Endothelial cell (in vitro differentiated cells): Measurements from ENCODE around the gene DDX27. TPM values are rescaled to one million over a fixed set of nuclear protein-coding genes. Genes with fewer than 3 reads are reported as not detected.

Experiments
- DNase-seq: peaks from one replicate; pipeline ENCODE4 v3.0.0; 2021; ENCODE audit warnings: low spot score
- H3K27ac Mint-ChIP-seq: one replicate; pipeline ENCODE4 v1.8.0; 2021; ENCODE audit warnings: mixed read lengths, inconsistent platforms; ENCODE audit not compliant: unreplicated experiment
- H3K27me3 Mint-ChIP-seq: one replicate; pipeline ENCODE4 v1.8.0; 2021; ENCODE audit warnings: mild to moderate bottlenecking, moderate library complexity, mixed read lengths, inconsistent platforms; ENCODE audit not compliant: unreplicated experiment
- H3K36me3 Mint-ChIP-seq: one replicate; pipeline ENCODE4 v1.8.0; 2021; ENCODE audit warnings: mild to moderate bottlenecking, low read depth, mixed read lengths, inconsistent platforms; ENCODE audit not compliant: unreplicated experiment
- H3K4me1 Mint-ChIP-seq: one replicate; pipeline ENCODE4 v1.8.0; 2021; ENCODE audit warnings: mild to moderate bottlenecking, mixed read lengths, inconsistent platforms; ENCODE audit not compliant: unreplicated experiment
- H3K4me3 Mint-ChIP-seq: one replicate; pipeline ENCODE4 v1.8.0; 2021; ENCODE audit warnings: mild to moderate bottlenecking, mixed read lengths, inconsistent platforms; ENCODE audit not compliant: unreplicated experiment
- H3K9me3 Mint-ChIP-seq: one replicate; pipeline ENCODE4 v1.8.0; 2021; ENCODE audit warnings: mixed read lengths, inconsistent platforms; ENCODE audit not compliant: unreplicated experiment
- total RNA-seq: library from RNA; stranded (reverse); fragmentation: NEBNext Ultra II Directional; extraction: Animal tissue kit (Norgen Biotek cat#: 25700); gene quantifications from one replicate; pipeline ENCODE4 v1.2.1, GENCODE V29; 2021; ENCODE audit not compliant: unreplicated experiment
- TF ChIP-seq, protein P1 (sequence below): fragments of 200-600 bp; sonication (generic); IDR thresholded peaks from one replicate; pipeline ENCODE4 v1.5.0; 2021; ENCODE audit warnings: antibody characterized with exemption; ENCODE audit not compliant: unreplicated experiment

DDX27 gene
- total RNA-seq, 1 donor from 2014 or later = 29.6 TPM

DNA sequence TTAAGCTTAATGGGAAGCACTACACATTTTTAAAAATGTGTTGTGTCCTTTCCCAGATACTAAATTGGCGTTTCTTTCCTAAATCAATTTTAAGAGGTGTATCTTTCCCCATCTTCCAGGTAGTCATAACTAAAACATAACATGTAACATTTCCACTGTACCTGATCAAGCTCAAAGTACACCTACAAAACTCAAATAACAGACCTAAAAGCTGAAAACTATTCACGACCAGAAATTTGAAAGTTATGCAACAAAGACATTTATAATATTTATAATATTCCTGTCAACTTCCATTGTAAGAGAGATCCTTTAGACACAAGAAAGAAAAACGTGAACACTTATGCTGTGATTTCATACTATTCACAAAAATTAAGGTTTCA, 34.5 kb upstream of the DDX27 start:
- no peak overlapping the region for H3K4me3 Mint-ChIP-seq
- H3K27ac Mint-ChIP-seq = no peak overlapping the region
- no peak for DNase-seq
- no peaks in the 10 kb centered on the region for H3K9me3 Mint-ChIP-seq
- TF ChIP-seq, protein P1, sequence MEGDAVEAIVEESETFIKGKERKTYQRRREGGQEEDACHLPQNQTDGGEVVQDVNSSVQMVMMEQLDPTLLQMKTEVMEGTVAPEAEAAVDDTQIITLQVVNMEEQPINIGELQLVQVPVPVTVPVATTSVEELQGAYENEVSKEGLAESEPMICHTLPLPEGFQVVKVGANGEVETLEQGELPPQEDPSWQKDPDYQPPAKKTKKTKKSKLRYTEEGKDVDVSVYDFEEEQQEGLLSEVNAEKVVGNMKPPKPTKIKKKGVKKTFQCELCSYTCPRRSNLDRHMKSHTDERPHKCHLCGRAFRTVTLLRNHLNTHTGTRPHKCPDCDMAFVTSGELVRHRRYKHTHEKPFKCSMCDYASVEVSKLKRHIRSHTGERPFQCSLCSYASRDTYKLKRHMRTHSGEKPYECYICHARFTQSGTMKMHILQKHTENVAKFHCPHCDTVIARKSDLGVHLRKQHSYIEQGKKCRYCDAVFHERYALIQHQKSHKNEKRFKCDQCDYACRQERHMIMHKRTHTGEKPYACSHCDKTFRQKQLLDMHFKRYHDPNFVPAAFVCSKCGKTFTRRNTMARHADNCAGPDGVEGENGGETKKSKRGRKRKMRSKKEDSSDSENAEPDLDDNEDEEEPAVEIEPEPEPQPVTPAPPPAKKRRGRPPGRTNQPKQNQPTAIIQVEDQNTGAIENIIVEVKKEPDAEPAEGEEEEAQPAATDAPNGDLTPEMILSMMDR = no peak
- H3K27me3 Mint-ChIP-seq = peaks cover 10% of the 10 kb centered on the region
- peaks cover 34% of the 10 kb centered on the region for H3K4me1 Mint-ChIP-seq
- peaks cover 5% of the 10 kb centered on the region for H3K36me3 Mint-ChIP-seq

DNA sequence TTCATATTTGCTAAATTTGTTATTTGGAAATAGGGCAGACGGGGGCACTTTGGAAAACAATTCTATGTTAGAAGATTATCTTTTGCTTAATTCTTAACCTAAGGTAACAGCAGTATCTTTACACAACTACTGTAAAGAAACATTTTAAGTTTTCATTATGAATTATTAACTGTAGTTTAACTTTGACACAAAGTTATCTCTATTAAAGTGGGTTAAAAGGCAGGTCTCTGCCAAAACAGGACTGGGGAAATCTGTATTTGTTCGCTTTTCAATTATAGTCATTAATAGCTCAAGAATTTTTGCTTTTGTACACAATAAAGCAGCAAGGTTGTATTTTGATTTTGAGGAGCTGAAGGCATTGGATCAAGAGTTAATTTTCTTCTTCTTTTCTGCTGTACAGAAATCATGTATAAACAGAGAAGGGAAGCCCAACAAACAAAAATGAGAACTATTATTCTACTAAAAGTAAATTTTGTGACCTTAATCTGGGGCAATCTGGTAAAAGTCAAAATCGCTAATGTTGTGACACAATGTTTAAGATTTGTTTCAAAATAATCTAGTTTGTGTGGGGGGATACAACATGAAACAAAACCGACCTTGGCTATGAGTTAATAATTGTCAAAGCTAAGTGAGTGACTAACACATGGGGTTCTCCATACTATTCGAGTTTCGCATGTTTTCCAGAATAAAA, 34.0 kb upstream of the DDX27 start:
- no peak for DNase-seq
- Mint-ChIP-seq H3K36me3 (peaks cover 7% of the 10 kb centered on the region), H3K4me3 (no peak overlapping the region), H3K4me1 (peaks cover 32% of the 10 kb centered on the region), H3K9me3 (no peaks in the 10 kb centered on the region), H3K27ac (no peak overlapping the region), H3K27me3 (peaks cover 14% of the 10 kb centered on the region)
- TF ChIP-seq, protein P1 = no peak

DNA sequence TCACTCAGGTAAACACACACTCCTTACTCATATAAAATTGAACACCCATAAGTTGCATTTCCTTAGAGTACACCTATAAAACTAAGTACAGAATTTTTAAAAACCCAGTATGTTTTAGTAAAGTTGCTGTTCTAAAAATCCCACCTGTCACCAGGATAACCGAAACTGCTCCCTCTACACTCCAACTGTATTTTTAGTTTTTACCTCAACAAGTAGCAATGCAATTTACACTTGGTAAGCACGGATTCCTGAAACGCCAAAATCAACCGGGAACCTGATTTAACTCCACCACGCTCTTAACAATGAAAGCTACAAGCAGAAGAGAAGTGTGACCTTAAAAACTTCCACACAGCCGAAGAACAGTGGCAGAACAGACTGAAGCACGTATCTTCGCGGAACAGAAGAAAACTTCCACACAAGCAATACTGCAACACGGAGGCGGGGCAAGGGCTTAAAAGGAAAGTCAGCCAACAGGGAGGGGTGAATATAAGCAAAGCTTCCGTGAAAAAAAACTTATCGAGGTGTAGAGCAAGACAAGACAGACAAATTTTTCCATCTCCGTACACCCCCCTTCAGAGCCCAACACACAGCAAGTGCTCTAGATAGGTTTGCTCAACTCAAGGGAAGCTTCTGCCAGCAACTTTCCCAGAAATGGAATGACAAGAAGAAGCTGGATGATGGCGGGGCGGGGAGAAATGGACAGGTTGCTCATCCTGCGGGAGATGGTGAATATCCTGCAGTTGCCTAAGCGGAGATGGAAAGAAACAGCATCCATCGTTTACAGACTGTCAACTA, 32.5 kb upstream of the DDX27 start:
- no peaks in the 10 kb centered on the region for H3K9me3 Mint-ChIP-seq
- TF ChIP-seq, protein P1 = no peak
- H3K27me3 Mint-ChIP-seq = peaks cover 14% of the 10 kb centered on the region
- H3K4me3 Mint-ChIP-seq = peak overlapping the region; percentile 93
- DNase-seq = peak; percentile 30
- peak overlapping the region; percentile 79 for H3K27ac Mint-ChIP-seq
- H3K36me3 Mint-ChIP-seq = peaks cover 7% of the 10 kb centered on the region
- peaks cover 25% of the 10 kb centered on the region for H3K4me1 Mint-ChIP-seq

DNA sequence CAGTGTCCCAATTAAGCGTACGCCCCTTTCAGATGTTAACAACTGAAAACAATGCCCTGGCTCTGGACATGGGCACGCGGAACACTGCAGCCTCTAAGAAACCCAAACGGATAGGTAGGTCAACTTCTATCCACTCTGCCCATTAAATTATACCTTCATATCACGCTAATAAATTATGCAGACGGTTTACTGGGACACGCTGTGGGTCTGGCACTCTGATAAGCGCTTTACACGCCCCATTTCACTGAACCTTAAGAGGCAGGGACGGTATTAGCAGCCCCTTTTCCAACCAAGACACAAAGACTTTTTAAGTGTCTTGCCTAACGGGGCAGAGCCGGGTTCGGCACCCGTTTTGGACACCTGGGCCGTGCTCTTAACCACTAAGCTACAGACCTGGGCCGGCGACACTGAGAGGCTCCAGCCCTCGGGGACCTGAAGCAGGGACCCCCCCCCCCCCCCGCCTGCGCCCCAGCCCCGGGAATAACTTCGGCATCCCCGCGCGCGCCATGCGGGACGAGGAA, 31.8 kb upstream of the DDX27 start:
- DNase-seq = no peak
- TF ChIP-seq, protein P1 = no peak
- peaks cover 14% of the 10 kb centered on the region for H3K27me3 Mint-ChIP-seq
- H3K4me1 Mint-ChIP-seq = peaks cover 25% of the 10 kb centered on the region
- peak overlapping the region; percentile 93 for H3K4me3 Mint-ChIP-seq
- peak overlapping the region; percentile 79 for H3K27ac Mint-ChIP-seq
- H3K36me3 Mint-ChIP-seq = peaks cover 7% of the 10 kb centered on the region
- H3K9me3 Mint-ChIP-seq = no peaks in the 10 kb centered on the region
